Testis (tissue), 3 donors: ENCODE data around the gene COG1. TPM values are rescaled to one million over a fixed set of nuclear protein-coding genes. Genes with fewer than 3 reads are reported as not detected.

Source experiments
- DNase-seq: peaks from one replicate; pipeline ENCODE4 v3.0.0-alpha.2; 2019
- H3K27ac ChIP-seq, 2 donors: fragments of 200-600 bp; sonication (generic); one replicate each; pipeline ENCODE4 v1.5.1; 2019
- H3K27me3 ChIP-seq: fragments of 200-600 bp; sonication (generic); one replicate; pipeline ENCODE4 v1.5.1; 2019
- H3K36me3 ChIP-seq: fragments of 200-600 bp; sonication (generic); one replicate; pipeline ENCODE4 v1.5.1; 2017; ENCODE audit warnings: low read depth; ENCODE audit errors: missing control alignments
- H3K4me1 ChIP-seq: fragments of 200-600 bp; sonication (generic); one replicate; pipeline ENCODE4 v1.5.1; 2019
- H3K4me3 ChIP-seq, 2 donors: fragments of 200-600 bp; sonication (generic); one replicate each; pipeline ENCODE4 v1.5.1; 2017 to 2019
- H3K9me3 ChIP-seq: fragments of 200-600 bp; sonication (generic); one replicate; pipeline ENCODE4 v1.5.1; 2017
- POLR2A ChIP-seq: fragments of 450-650 bp; IDR thresholded peaks from one replicate; pipeline ENCODE4 v1.6.1; 2017; ENCODE audit warnings: antibody characterized with exemption, mild to moderate bottlenecking, moderate library complexity
- WGBS, 2 donors: methylation state at CpG; one replicate each; pipeline ENCODE4 v1.1.5; 2018; 5-methylcytosine and 5-hydroxymethylcytosine counted together
- intact Hi-C: fragments of 100-400 bp; cut with DNase I; formaldehyde crosslinking; loops from one replicate; pipeline ENCODE4 v1.15.1; 2023; ENCODE audit warnings: low total_unique reads
- polyA plus RNA-seq: library from polyadenylated mRNA; stranded (reverse); fragments of 350-450 nt; fragmentation: Illumina TruSeq; extraction: RNeasy Lipid Tissue Mini Kit (QIAGEN cat#74804); gene quantifications from one replicate; pipeline ENCODE4 v1.2.3, GENCODE V29; 2014; ENCODE audit warnings: low read depth, low replicate concordance; ENCODE audit not compliant: insufficient read depth
- total RNA-seq, 2 donors: library from RNA; depleted of rRNA; stranded (reverse); fragments of >200 nt; gene quantifications; one replicate each; pipeline ENCODE4 v1.2.3, GENCODE V29; 2016
- TF ChIP-seq, protein P1 (sequence below), 3 experiments: fragments of 450-650 bp in 2 of 3; fragments of 200-600 bp in 1 of 3; sonication (generic) in 1 of 3; IDR thresholded peaks; one replicate each; pipeline ENCODE4 v1.5.1; 2016 to 2019; ENCODE audit warnings: antibody characterized with exemption in 3 of 3, mild to moderate bottlenecking in 2 of 3, moderate library complexity in 1 of 3

The COG1 gene
- total and polyA plus RNA-seq, 3 donors from 2014 or later = 56.3 to 61.8 (median 58.3) TPM

DNA sequence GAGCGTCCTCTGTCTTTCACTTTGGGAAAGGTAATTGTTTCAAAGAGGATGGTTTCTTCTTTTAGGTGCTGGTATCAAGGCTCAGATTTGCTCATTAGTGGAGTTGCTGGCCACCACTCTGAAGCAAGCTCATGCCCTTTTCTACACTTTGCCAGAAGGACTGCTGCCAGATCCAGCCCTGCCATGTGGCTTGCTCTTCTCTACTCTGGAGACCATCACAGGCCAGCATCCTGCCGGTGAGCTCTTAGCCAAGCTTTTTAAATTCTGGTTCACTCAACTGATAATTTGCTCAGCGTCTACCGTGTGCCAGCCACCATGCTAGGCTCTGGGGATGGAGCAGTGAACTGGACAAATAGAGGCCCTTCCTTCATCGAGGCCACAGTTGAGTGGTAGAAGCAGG is 4.3 kb downstream of the COG1 start:
- Histone ChIP-seq H3K36me3 (no peaks in the 10 kb centered on the region), H3K4me1 (peaks cover 13% of the 10 kb centered on the region), H3K27me3 (no peaks in the 10 kb centered on the region), H3K9me3 (no peaks in the 10 kb centered on the region), H3K4me3 (no peak overlapping the region), H3K27ac (no peak overlapping the region)
- 78 to 84% methylated on average over 5 of the region's 5 CpGs for WGBS, 2 donors
- intact Hi-C loops = no loop called here
- TF ChIP-seq POLR2A = no peak
- TF ChIP-seq, protein P1, sequence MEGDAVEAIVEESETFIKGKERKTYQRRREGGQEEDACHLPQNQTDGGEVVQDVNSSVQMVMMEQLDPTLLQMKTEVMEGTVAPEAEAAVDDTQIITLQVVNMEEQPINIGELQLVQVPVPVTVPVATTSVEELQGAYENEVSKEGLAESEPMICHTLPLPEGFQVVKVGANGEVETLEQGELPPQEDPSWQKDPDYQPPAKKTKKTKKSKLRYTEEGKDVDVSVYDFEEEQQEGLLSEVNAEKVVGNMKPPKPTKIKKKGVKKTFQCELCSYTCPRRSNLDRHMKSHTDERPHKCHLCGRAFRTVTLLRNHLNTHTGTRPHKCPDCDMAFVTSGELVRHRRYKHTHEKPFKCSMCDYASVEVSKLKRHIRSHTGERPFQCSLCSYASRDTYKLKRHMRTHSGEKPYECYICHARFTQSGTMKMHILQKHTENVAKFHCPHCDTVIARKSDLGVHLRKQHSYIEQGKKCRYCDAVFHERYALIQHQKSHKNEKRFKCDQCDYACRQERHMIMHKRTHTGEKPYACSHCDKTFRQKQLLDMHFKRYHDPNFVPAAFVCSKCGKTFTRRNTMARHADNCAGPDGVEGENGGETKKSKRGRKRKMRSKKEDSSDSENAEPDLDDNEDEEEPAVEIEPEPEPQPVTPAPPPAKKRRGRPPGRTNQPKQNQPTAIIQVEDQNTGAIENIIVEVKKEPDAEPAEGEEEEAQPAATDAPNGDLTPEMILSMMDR (IDR thresholded peaks at IDR 0.05) = no peak
- DNase-seq = no peak

DNA sequence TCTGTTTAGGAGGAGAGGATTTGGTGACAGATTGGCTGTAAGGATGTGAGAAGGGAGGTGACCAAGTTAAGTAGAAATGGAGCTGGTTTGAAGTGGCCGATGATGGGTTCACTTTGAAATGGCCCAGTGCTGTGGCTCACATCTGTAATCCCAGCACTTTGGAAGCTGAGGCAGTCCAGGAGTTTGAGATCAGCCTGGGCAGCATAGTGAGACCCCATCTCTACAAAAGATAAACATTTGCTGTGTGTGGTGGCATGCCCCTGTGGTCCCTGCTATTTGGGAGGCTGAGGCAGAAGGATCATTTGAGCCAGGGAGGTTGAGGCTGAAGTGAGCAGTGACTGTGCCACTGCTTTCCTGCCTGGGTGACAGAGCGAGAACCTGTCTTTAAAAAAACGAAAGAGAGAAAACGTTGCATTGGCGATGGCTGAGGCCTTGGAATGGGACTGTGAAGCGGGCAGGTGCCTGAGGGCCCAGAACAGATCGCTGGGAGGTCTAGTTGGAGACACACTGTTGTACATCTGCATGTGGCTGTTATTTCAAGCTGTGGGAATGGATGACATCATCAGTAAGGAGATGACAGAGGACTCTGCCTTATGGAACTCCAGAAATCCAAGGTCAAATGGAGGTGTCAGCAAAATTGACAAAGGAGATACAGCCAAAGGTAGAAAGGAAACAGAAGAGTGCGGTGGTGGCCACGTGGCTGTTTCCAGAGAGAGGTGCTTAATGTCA is 5.5 kb downstream of the COG1 start:
- intact Hi-C loops = no loop called here
- Histone ChIP-seq H3K36me3 (no peaks in the 10 kb centered on the region), H3K4me3 (no peak overlapping the region), H3K27ac (no peak overlapping the region), H3K9me3 (no peaks in the 10 kb centered on the region), H3K27me3 (no peaks in the 10 kb centered on the region), H3K4me1 (peaks cover 13% of the 10 kb centered on the region)
- 89 to 90% methylated on average over 9 of the region's 9 CpGs for WGBS, 2 donors
- DNase-seq = no peak
- TF ChIP-seq, protein P1 (IDR thresholded peaks at IDR 0.05) = no peak
- TF ChIP-seq POLR2A = no peak

DNA sequence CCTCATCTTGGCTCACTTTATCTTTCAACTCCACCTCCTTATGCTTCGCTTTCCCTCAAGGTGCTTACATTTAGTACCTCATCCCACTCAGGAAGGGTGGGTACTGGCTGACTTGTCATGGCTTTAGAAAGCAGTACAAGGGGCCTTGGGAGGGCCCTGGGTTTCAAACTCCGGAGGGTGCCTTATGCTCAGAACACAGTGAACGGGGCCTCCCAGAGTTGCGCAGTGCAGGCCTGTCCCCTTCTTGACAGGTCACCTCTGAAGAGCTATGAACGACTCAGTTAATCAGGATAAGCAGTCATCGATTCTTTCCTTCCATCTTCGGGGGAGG is 6.0 kb downstream of the COG1 start:
- no peaks in the 10 kb centered on the region for H3K27me3 ChIP-seq
- no peak overlapping the region for H3K4me3 ChIP-seq
- H3K27ac ChIP-seq = no peak overlapping the region
- WGBS, 2 donors = 86 to 95% methylated on average over 7 of the region's 7 CpGs
- no peak for DNase-seq
- H3K36me3 ChIP-seq = no peaks in the 10 kb centered on the region
- H3K9me3 ChIP-seq = no peaks in the 10 kb centered on the region
- intact Hi-C loops = no loop called here
- H3K4me1 ChIP-seq = peaks cover 9% of the 10 kb centered on the region
- TF ChIP-seq, protein P1 (IDR thresholded peaks at IDR 0.05) = no peak

DNA sequence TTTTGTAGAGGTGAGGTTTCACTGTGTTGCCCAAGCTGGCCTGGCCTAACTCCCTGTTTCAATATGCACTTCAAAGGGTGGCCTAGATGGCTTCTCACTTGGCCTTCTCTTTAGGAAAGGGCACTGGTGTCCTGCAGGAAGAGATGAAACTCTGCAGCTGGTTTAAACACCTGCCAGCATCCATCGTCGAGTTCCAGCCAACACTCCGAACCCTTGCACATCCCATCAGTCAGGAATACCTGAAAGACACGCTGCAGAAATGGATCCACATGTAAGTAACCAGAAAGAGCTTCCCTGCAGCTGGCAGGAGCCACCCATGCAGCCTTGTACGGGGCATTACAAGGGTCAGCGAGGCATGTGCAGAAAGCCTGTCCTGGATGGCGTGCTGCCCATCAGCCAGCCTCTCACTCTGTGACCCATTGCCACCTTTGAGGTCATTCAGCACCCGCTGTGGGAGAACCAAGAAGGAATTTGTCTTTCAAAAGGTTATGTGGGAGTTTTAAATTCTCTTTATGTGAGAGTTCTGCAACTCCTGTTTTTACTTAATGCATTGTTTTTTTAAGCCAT is 7.0 kb downstream of the COG1 start:
- DNase-seq = no peak
- Histone ChIP-seq H3K36me3 (no peaks in the 10 kb centered on the region), H3K9me3 (no peaks in the 10 kb centered on the region), H3K4me3 (no peak overlapping the region), H3K27me3 (no peaks in the 10 kb centered on the region), H3K27ac (no peak overlapping the region), H3K4me1 (peaks cover 9% of the 10 kb centered on the region)
- intact Hi-C loops = no loop called here
- TF ChIP-seq, protein P1 (IDR thresholded peaks at IDR 0.05) = no peak
- TF ChIP-seq POLR2A = no peak
- WGBS, 2 donors = 92 to 95% methylated on average over 8 of the region's 8 CpGs

DNA sequence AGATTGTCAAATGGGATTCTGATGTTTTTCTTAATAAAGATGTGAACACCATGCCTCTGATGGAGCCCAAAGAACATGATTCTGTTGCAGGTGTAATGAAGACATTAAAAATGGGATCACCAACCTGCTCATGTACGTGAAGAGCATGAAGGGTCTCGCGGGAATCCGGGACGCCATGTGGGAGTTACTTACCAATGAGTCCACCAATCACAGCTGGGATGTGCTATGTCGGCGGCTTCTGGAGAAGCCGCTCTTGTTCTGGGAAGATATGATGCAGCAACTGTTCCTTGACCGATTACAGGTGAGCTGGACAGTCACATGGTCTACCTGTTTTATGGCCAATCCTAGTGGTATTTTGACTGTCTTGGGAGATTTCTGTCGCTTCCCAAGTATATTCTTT is 7.6 kb downstream of the COG1 start:
- Histone ChIP-seq H3K9me3 (no peaks in the 10 kb centered on the region), H3K27ac (no peak overlapping the region), H3K36me3 (no peaks in the 10 kb centered on the region), H3K27me3 (no peaks in the 10 kb centered on the region), H3K4me1 (peaks cover 9% of the 10 kb centered on the region), H3K4me3 (no peak overlapping the region)
- intact Hi-C loops = no loop called here
- no peak for TF ChIP-seq POLR2A
- TF ChIP-seq, protein P1 (IDR thresholded peaks at IDR 0.05) = no peak
- no peak for DNase-seq
- 86 to 91% methylated on average over 10 of the region's 10 CpGs for WGBS, 2 donors
